ENCODE measurements around the gene ZDHHC14.

DNA sequence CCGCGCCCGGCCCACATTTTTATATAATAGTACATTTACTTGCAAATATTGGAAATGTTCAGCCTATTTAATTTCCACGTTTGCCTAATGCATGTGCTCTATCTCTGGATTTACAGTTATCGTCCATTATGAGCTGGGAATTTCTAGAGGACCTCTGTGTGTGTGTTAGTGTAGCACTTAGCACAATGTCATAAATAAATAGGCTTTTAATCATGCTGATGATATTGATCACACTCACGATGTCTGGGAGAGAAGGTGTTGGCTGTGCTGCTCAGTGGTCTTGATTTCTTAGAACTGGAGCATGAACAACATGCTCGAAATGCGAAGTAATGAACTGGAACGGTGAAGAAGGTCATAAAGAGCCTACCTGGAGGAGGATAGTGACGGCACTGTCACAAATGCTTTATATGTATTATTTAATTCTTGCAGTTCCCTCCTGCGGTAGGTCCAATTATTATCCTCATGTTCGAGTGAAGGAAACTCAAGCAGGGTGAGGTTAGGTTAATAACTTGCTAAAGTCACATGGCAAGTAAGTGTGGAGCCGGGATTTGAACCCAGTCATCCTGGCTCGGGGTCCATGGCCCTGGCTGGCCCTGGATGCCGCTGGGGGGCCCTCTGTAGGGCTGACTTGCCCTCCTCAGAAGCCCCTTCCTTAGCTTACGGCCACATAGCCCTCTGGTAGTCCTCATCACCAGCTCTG, 130.8 kb downstream of the ZDHHC14 start:
- TF ChIP-seq, protein P1, sequence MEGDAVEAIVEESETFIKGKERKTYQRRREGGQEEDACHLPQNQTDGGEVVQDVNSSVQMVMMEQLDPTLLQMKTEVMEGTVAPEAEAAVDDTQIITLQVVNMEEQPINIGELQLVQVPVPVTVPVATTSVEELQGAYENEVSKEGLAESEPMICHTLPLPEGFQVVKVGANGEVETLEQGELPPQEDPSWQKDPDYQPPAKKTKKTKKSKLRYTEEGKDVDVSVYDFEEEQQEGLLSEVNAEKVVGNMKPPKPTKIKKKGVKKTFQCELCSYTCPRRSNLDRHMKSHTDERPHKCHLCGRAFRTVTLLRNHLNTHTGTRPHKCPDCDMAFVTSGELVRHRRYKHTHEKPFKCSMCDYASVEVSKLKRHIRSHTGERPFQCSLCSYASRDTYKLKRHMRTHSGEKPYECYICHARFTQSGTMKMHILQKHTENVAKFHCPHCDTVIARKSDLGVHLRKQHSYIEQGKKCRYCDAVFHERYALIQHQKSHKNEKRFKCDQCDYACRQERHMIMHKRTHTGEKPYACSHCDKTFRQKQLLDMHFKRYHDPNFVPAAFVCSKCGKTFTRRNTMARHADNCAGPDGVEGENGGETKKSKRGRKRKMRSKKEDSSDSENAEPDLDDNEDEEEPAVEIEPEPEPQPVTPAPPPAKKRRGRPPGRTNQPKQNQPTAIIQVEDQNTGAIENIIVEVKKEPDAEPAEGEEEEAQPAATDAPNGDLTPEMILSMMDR (IDR thresholded peaks at IDR 0.05; ENCODE audit: insufficient read depth, low read length), result no peak
- TF ChIP-seq POLR2AphosphoS5 (IDR thresholded peaks at IDR 0.05; ENCODE audit: low read depth), result no peak
